Measurements from ENCODE around the gene WWOX. TPM values are rescaled to one million over a fixed set of nuclear protein-coding genes. Genes with fewer than 3 reads are reported as not detected.

WWOX gene
- total and polyA plus RNA-seq, 2 of the 13 experiments (the other 11 are each of a cell fraction or from before 2014, with no cell fraction given): 9.1 to 37.4 TPM

- POLR2A ChIA-PET: no interaction called here
- CTCF ChIA-PET (ENCODE audit: low intra/inter-chr PET ratio, low total read pairs): no interaction called here
- 77% methylated on average over 15 of the region's 15 CpGs for WGBS (ENCODE audit: low lambda C conversion rate)
These were observed 894.8 kb downstream of the WWOX start for GRCh38 chr16:78994135-78994745.

GRCh38 chr16:78995441-78995840 is 896.0 kb downstream of the WWOX start:
- 61% methylated on average over 3 of the region's 3 CpGs for WGBS (ENCODE audit: low lambda C conversion rate)
- no peak overlapping the region for H3K4me2 ChIP-seq (ENCODE audit: low read depth, low read length)
- no peak overlapping the region for H3K4me3 ChIP-seq (replicated peaks in 1 of 3; ENCODE audit: insufficient read depth in 1 of 3, low read depth in 2 of 3, low read length in 3 of 3)
- ChIA-PET POLR2A (no interaction called here), CTCF (ENCODE audit: low intra/inter-chr PET ratio, low total read pairs) (no interaction called here)
- H4K20me1 ChIP-seq (ENCODE audit: insufficient read depth, low read length): no peaks in the 10 kb centered on the region
- DNase-seq (ENCODE audit: low spot score): no peak
- no peak for TF ChIP-seq SIN3B (IDR thresholded peaks at IDR 0.05; ENCODE audit: low read length)
- TF ChIP-seq ARNT (IDR thresholded peaks at IDR 0.05): no peak
- TF ChIP-seq ZNF430 (CRISPR knock-in tag; IDR thresholded peaks at IDR 0.05): no peak
- TF ChIP-seq ZNF850 (CRISPR knock-in tag; conservative IDR thresholded peaks at IDR 0.05): no peak
- TF ChIP-seq GZF1 (CRISPR knock-in tag; IDR thresholded peaks at IDR 0.05): no peak
- TF ChIP-seq, protein P1, sequence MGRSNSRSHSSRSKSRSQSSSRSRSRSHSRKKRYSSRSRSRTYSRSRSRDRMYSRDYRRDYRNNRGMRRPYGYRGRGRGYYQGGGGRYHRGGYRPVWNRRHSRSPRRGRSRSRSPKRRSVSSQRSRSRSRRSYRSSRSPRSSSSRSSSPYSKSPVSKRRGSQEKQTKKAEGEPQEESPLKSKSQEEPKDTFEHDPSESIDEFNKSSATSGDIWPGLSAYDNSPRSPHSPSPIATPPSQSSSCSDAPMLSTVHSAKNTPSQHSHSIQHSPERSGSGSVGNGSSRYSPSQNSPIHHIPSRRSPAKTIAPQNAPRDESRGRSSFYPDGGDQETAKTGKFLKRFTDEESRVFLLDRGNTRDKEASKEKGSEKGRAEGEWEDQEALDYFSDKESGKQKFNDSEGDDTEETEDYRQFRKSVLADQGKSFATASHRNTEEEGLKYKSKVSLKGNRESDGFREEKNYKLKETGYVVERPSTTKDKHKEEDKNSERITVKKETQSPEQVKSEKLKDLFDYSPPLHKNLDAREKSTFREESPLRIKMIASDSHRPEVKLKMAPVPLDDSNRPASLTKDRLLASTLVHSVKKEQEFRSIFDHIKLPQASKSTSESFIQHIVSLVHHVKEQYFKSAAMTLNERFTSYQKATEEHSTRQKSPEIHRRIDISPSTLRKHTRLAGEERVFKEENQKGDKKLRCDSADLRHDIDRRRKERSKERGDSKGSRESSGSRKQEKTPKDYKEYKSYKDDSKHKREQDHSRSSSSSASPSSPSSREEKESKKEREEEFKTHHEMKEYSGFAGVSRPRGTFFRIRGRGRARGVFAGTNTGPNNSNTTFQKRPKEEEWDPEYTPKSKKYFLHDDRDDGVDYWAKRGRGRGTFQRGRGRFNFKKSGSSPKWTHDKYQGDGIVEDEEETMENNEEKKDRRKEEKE (IDR thresholded peaks at IDR 0.05): no peak
- TF ChIP-seq ARID2 (CRISPR knock-in tag; IDR thresholded peaks at IDR 0.05; ENCODE audit: borderline replicate concordance): no peak
- BruUV-seq (replicated peaks): no TSS peak
- H3K27me3 ChIP-seq (ENCODE audit: control insufficient read depth in 1 of 2, insufficient read depth in 2 of 2, low read length in 2 of 2): no peaks in the 10 kb centered on the region
- no peak for FAIRE-seq
- no peaks in the 10 kb centered on the region for H3K36me3 ChIP-seq (replicated peaks in 1 of 2; ENCODE audit: control insufficient read depth in 1 of 2, insufficient read depth in 2 of 2, low read length in 2 of 2)
- peaks cover 18% of the 10 kb centered on the region for H3K4me1 ChIP-seq (ENCODE audit: insufficient read depth, low read length)
- in situ Hi-C loops (cut with HindIII; ENCODE audit: extremely low pct_ligation_motif_present, low pct_unique_long_range_greater_than_20kb) (no loop called here), intact Hi-C loops (cut with micrococcal nuclease; ENCODE audit: unreplicated experiment) (no loop called here)
- no peaks in the 10 kb centered on the region for H3K9me3 ChIP-seq (ENCODE audit: low read length)
- H3K9ac ChIP-seq (ENCODE audit: insufficient read depth, low read depth, low read length): no peak overlapping the region
- no peak for ATAC-seq
- no peak overlapping the region for H2AFZ ChIP-seq (ENCODE audit: low read length)
- no peak overlapping the region for H3K27ac ChIP-seq (ENCODE audit: extremely low read length, insufficient read depth, low read length)
- H3K79me2 ChIP-seq (ENCODE audit: insufficient read depth, low read length): no peaks in the 10 kb centered on the region

More at GRCh38 chr16:78994135-78994745, 894.8 kb downstream of the WWOX start:
- Histone ChIP-seq H2AFZ (ENCODE audit: low read length) (no peak overlapping the region), H3K4me1 (ENCODE audit: insufficient read depth, low read length) (peaks cover 27% of the 10 kb centered on the region), H3K4me3 (replicated peaks in 1 of 3; ENCODE audit: insufficient read depth in 1 of 3, low read depth in 2 of 3, low read length in 3 of 3) (no peak overlapping the region), H3K79me2 (ENCODE audit: insufficient read depth, low read length) (no peaks in the 10 kb centered on the region), H3K9ac (ENCODE audit: insufficient read depth, low read depth, low read length) (no peak overlapping the region), H4K20me1 (ENCODE audit: insufficient read depth, low read length) (no peaks in the 10 kb centered on the region), H3K27ac (ENCODE audit: extremely low read length, insufficient read depth, low read length) (no peak overlapping the region), H3K27me3 (ENCODE audit: control insufficient read depth in 1 of 2, insufficient read depth in 2 of 2, low read length in 2 of 2) (no peaks in the 10 kb centered on the region), H3K36me3 (replicated peaks in 1 of 2; ENCODE audit: control insufficient read depth in 1 of 2, insufficient read depth in 2 of 2, low read length in 2 of 2) (no peaks in the 10 kb centered on the region), H3K9me3 (ENCODE audit: low read length) (no peaks in the 10 kb centered on the region), H3K4me2 (ENCODE audit: low read depth, low read length) (no peak overlapping the region)
- FAIRE-seq (no peak), DNase-seq (ENCODE audit: low spot score) (no peak), ATAC-seq (no peak)
- intact Hi-C loops (cut with micrococcal nuclease; ENCODE audit: unreplicated experiment) (no loop called here), in situ Hi-C loops (cut with HindIII; ENCODE audit: extremely low pct_ligation_motif_present, low pct_unique_long_range_greater_than_20kb) (no loop called here)
- no TSS peak for BruUV-seq (replicated peaks)
- no peak for TF ChIP-seq KLF16 (CRISPR knock-in tag; IDR thresholded peaks at IDR 0.05)
- TF ChIP-seq HDAC6 (IDR thresholded peaks at IDR 0.05; ENCODE audit: low read depth, low read length): no peak
- no peak for TF ChIP-seq SKIL (CRISPR knock-in tag; IDR thresholded peaks at IDR 0.05; ENCODE audit: borderline replicate concordance)
